GM21423 (cell line): ENCODE measurements around the gene MIER2.
"Not testable (repeated sequence)": the region's sequence is repeated elsewhere in the genome, so short reads cannot be mapped to it uniquely, and the experiment has no call there.

Experiments
- ATAC-seq: cut with Tn5 transposase; IDR thresholded peaks from one replicate; pipeline ENCODE4 v1.9.1; 2021; ENCODE audit warnings: mild to moderate bottlenecking, moderate library complexity; ENCODE audit not compliant: unreplicated experiment

The MIER2 gene

GRCh38 chr19:344625-345319 is at the start of gene MIER2:
Gene MIER2, minus strand, starts transcription at chr19:344796. Its CDS starts 14 bp downstream, at chr19:344782.
- ATAC-seq: peak; percentile 71

- ATAC-seq: not testable (repeated sequence)
Observed at GRCh38 chr19:393560-393959, 49.0 kb upstream of the MIER2 start.

GRCh38 chr19:392375-392970 is 47.9 kb upstream of the MIER2 start:
- ATAC-seq: no peak

DNA sequence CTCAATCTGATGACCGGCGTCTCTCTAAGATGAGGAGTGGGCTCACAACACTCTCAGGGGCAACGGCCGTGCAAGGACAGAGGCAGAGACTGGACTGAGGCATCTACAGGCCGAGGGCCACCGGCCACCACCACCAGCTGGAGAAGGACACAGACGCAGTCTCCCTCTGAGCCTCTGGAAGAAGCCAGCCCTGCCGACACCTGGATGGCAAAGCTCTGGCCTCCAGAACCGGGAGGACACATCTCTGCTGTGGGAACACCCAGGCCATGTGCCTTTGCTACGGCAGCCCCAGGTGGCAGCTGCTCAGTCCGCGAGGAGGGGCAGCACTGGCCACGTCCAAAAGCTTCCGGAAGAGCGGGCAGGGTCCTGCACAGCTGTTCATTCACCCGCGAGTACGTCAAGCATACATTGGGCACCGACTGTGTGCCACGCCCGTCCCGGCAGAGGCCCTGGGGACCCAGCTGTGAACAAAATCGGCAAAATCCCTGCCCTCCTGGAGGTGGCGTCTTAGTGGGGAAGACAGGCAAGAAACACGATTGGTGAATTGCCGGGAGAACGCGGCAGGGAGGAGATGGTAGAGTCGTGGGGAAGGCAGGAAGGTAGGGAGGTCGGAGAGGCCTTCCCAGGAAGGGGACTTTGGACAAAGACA is 47.3 kb upstream of the MIER2 start:
- no peak for ATAC-seq

DNA sequence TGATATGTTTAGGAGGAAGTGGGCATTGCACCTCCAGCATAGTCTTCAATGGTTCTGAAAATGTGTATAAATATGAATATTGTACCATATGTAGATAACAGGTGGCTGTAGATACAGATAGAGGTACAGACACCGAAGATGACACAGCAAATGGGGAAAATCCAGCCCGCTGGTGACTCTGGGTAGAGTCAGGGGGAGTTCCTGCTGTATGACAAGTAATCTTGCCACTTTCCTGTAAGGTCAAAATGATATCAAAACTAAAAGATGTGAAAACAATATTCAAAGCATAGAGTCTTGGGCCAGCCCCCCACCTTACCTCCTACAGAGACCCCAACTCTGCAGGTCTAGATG is 46.6 kb upstream of the MIER2 start:
- ATAC-seq: no peak

DNA sequence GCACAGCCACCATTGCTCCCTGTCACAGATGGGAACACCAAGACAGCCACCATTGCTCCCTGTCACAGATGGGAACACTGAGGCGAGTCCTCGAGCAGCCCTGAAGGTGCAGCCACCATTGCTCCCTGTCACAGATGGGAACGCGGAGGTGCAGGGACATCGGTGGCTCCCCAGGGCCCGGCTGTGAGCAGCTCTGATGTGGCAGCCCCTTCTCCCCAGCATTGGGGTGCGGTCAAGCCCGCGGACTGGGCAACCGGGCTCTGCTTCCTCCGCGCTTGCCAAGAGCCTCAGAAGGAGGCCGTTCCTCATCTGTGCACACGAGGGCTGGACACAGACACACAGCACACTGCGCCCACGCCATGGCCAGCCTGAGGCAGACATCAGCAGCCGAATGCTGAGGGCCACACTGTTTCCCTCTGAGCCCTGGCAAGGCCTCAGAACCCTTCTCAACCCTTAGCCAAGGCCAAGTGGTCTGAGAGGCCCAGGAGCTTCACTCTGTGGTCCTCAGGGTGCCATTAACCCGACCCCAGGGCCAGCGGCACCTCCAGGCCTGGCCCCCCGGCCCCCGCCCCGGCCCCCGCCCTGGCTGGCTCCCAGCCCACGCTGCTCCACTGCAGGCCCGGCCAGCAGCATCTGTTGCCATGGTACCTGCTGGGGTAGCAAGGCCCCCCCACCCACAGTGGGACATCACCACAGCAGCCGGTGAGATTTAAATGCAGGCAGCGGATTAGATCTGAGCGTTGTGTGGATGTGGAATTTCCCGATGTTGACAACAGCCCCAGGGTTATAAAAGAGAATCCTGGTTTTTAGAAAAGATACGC is 46.0 kb upstream of the MIER2 start:
- ATAC-seq: no peak

DNA sequence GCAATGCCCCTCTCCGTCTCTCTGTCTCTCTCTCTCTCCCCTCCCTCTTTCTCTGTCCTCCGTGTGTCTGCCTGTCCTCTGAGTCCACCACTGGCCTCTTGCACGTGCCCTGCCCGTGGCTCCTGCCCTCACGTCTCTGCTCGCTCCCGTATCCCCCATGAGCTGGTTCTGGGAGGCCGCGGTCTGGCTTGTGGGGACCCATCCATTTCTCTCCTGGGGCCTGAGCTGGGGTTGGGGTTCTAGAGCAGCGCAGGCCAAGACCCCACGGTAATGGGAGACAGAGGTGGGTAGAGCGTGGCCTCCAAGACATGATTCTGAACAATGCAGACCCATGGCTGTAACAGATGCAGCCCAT is 45.3 kb upstream of the MIER2 start:
- ATAC-seq: no peak

DNA sequence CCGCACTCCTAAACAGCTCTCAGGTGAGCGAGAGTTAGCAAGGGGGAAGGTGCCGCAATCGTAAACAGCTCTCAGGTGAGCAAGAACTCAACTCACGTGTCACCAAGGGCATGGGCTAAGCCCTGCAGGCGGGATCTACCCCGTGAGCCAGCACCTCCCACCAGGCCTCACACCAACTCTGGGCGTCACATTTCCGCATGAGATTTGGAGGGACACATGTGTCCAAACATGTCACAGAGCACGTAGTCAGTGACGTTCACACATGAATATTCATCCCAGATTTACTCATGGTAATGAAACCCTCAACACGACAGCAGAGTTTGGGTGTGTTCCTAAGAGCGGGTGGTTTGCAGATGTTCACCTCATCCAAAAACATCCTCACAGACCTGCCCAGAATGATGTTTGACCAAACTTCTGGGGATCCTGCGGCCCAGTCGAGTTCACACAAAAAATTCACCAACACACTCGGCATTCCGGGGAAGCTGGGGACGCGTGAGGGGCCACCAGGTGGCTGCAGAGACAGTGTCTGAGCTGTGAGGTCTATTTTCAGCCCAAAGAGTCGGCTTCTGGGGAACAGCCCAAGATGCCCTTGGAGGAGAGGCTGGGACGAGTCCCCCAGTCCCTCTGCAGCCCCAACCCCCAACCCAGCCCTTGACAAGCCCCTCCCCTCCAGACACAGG is 44.8 kb upstream of the MIER2 start:
- ATAC-seq: no peak

GRCh38 chr19:388691-389090 is 44.1 kb upstream of the MIER2 start:
- ATAC-seq: no peak

GRCh38 chr19:387777-388176 is 43.2 kb upstream of the MIER2 start:
- no peak for ATAC-seq

DNA sequence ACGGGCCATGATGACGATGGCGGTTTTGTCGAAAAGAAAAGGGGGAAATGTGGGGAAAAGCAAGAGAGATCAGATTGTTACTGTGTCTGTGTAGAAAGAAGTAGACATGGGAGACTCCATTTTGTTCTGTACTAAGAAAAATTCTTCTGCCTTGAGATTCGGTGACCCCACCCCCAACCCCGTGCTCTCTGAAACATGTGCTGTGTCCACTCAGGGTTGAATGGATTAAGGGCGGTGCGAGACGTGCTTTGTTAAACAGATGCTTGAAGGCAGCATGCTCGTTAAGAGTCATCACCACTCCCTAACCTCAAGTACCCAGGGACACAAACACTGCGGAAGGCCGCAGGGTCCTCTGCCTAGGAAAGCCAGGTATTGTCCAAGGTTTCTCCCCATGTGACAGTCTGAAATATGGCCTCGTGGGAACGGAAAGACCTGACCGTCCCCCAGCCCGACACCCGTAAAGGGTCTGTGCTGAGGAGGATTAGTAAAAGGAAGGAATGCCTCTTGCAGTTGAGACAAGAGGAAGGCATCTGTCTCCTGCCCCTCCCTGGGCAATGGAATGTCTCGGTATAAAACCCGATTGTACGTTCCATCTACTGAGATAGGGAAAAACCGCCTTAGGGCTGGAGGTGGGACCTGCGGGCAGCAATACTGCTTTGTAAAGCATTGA is 42.2 kb upstream of the MIER2 start:
- not testable (repeated sequence) for ATAC-seq

DNA sequence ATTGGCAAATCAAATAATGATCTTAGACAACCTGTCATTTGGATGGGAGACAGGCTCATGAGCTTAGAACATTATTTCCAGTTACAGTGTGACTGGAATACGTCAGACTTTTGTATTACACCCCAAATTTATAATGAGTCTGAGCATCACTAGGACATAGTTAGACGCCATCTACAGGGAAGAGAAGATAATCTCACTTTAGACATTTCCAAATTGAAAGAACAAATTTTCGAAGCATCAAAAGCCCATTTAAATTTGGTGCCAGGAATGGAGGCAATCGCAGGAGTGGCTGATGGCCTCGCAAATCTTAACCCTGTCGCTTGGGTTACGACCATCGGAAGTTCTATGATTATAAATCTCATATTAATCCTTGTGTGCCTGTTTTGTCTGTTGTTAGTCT is 41.6 kb upstream of the MIER2 start:
- ATAC-seq: not testable (repeated sequence)

GRCh38 chr19:384799-385169 is 40.2 kb upstream of the MIER2 start:
- no peak for ATAC-seq

GRCh38 chr19:383922-384798 is 39.6 kb upstream of the MIER2 start:
- ATAC-seq: no peak

DNA sequence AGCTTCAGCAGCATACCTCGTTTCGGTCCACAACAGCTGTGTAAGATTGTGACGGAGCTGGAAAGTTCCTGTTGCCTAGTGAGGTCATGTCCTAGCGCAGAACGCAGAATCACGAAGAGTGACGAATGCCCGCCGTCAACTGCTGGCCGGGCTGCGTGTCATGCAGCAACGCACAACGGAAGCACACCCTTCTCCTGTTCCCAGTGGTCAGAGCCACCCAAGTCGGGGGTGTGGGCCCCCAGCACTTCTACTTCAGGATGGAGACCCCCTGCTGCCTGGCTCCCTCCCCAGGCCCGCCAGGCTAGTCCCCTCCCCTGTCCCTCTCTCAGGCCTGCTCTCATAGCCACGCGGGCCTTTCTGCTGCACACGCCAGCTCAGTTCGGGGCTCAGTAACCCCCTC is 38.4 kb upstream of the MIER2 start:
- no peak for ATAC-seq

GRCh38 chr19:382578-382977 is 38.0 kb upstream of the MIER2 start:
- ATAC-seq: not testable (repeated sequence)

- ATAC-seq: not testable (repeated sequence)
Observed at GRCh38 chr19:381901-382300, 37.3 kb upstream of the MIER2 start.

DNA sequence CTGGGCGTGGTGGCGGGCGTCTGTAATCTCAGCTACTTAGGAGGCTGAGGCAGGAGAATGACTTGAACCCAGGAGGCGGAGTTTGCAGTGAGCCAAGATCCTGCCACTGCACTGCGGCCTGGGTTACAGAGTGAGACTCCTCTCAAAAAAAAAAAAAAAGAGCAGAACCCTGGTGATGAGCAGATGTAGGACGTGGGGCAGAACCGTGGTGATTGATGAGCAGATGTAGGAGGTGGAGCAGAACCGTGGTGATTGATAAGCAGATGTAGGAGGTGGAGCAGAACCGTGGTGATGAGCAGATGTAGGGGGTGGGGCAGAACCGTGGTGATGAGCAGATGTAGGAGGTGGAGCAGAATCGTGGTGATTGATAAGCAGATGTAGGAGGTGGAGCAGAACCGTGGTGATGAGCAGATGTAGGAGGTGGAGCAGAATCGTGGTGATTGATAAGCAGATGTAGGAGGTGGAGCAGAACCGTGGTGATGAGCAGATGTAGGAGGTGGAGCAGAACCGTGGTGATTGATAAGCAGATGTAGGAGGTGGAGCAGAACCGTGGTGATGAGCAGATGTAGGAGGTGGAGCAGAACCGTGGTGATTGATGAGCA is 36.1 kb upstream of the MIER2 start:
- not testable (repeated sequence) for ATAC-seq

DNA sequence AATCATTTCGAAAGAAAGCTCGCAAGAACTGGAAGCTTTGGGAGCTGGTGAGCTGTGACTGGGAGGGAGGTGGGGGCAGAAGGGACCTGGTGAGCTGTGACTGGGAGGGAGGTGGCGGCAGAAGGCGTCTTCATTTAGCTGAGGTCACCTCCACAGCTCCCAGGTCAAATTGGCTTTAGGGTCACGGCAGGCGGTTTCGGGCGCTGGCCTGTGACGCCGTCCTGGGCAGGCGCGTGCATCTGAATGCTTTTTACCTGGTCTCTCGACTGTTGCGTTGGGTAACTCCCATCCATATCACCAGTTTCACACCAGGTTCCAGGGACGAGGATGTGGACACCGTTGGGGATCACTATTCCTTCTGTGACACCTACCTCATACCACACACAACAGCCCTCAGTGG is 35.2 kb upstream of the MIER2 start:
- no peak for ATAC-seq
